ENCODE measurements around the gene SBNO1.
"Not testable (repeated sequence)": the region's sequence is repeated elsewhere in the genome, so short reads cannot be mapped to it uniquely, and the experiment has no call there.

SBNO1 gene

GRCh38 chr12:123268850-123269249, 95.8 kb downstream of the SBNO1 start:
- DNase-seq = no peak

- DNase-seq = no peak
Observed at GRCh38 chr12:123267991-123268843, 96.4 kb downstream of the SBNO1 start.

GRCh38 chr12:123267335-123267920, 97.2 kb downstream of the SBNO1 start:
- no peak for DNase-seq

- DNase-seq = no peak
Observed at GRCh38 chr12:123266679-123267277, 97.9 kb downstream of the SBNO1 start.

- DNase-seq = no peak
Observed at GRCh38 chr12:123265851-123266678, 98.6 kb downstream of the SBNO1 start.

- DNase-seq = no peak
Observed at GRCh38 chr12:123264642-123265041, 100.0 kb downstream of the SBNO1 start.

GRCh38 chr12:123263196-123263817, 101.3 kb downstream of the SBNO1 start:
- no peak for DNase-seq

- no peak for DNase-seq
Observed at GRCh38 chr12:123261196-123261595, 103.5 kb downstream of the SBNO1 start.

GRCh38 chr12:123260081-123260480, 104.6 kb downstream of the SBNO1 start:
- no peak for DNase-seq

GRCh38 chr12:123258593-123258992, 106.1 kb downstream of the SBNO1 start:
- no peak for DNase-seq

- DNase-seq = no peak
Observed at GRCh38 chr12:123254853-123255446, 109.7 kb downstream of the SBNO1 start.

GRCh38 chr12:123253641-123254459, 110.8 kb downstream of the SBNO1 start:
- no peak for DNase-seq

GRCh38 chr12:123252365-123252764, 112.3 kb downstream of the SBNO1 start:
- not testable (repeated sequence) for DNase-seq

GRCh38 chr12:123251403-123252076, 113.1 kb downstream of the SBNO1 start:
- DNase-seq = no peak

- DNase-seq = no peak
Observed at GRCh38 chr12:123250471-123251383, 113.9 kb downstream of the SBNO1 start.

- DNase-seq = not testable (repeated sequence)
Observed at GRCh38 chr12:123248996-123249741, 115.5 kb downstream of the SBNO1 start.

GRCh38 chr12:123248129-123248528, 116.5 kb downstream of the SBNO1 start:
- not testable (repeated sequence) for DNase-seq

- DNase-seq = no peak
Observed at GRCh38 chr12:123245678-123246077, 119.0 kb downstream of the SBNO1 start.

All from SW 1271 (cell line).